Right ventricle myocardium inferior (tissue), 1 donor: ENCODE data around the gene ECEL1. TPM values are rescaled to one million over a fixed set of nuclear protein-coding genes. Genes with fewer than 3 reads are reported as not detected.
A peak's percentile ranks its signal among the peaks of the same experiment; 100 is the strongest.

Experiments used
- ATAC-seq: fragments of 200-7000 bp; cut with Tn5 transposase; one replicate; pipeline ENCODE4 v1.9.1; 2020; ENCODE audit warnings: mild to moderate bottlenecking, moderate library complexity
- DNase-seq: peaks from one replicate; pipeline ENCODE4 v3.0.0; 2021; ENCODE audit errors: missing footprints
- intact Hi-C: fragments of 100-400 bp; cut with DNase I; formaldehyde crosslinking; loops from one replicate; pipeline ENCODE4 v1.11.0; 2022
- total RNA-seq: library from RNA; stranded (reverse); fragmentation: NEBNext Ultra II Directional; extraction: Animal tissue kit (Norgen Biotek cat#: 25700); gene quantifications from one replicate; pipeline ENCODE4 v1.2.1, GENCODE V29; 2021
- donor health status: DM: no; HTN: yes; CAD: no; lungs with severe emphysema.

ECEL1 gene
- total RNA-seq, 1 donor from 2014 or later = not detected

DNA sequence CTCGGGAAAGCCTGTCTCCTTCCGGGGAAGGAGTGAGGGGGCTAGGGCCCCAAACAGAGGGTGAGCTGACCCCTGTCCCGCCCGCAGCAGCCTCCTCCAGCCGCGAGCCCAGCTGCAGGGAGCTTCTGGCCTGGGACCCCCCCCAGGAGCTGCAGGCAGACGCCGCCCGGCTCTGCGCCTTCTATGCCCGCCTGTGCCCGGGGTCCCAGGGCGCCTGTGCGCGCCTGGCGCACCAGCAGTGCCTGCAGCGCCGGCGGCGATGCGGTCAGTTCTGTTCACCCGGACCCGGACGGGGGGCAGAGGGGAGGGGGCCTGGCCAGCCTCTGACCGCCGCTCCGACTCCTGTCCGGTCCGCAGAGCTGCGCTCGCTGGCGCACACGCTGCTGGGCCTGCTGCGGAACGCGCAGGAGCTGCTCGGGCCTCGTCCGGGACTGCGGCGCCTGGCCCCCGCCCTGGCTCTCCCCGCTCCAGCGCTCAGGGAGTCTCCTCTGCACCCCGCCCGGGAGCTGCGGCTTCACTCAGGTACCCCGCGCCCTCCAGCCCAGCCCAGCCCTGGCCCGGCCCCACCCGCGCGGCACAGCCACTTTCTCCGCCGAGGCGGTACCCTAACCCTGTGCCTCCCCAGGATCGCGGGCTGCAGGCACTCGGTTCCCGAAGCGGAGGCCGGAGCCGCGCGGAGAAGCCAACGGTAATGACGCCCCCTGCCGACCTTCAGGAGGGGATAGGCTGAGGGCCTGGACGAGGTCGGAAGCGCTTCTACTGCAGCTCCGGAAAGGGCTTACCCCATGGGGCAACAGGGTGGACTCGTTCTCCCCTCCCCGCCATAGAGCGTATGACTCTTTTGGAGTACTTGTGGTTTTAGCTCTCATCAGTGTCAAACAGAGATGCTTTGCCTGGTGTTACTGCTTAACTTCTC lies 36.3 kb upstream of the ECEL1 start:
- DNase-seq = peak; percentile 57
- intact Hi-C loops = loop anchor here (5.0 kb wide), 2 partner anchors 77 to 617 kb away; no protein-coding TSS in a partner anchor
- peak; percentile 26 for ATAC-seq

DNA sequence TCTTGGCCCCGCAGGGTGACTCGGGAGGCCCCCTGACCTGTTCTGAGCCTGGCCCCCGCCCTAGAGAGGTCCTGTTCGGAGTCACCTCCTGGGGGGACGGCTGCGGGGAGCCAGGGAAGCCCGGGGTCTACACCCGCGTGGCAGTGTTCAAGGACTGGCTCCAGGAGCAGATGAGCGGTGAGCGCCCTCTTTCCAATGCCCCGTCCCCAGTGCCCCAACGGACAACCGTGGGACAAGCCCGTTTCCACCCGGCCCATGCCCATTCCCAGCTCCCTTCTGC lies 35.7 kb upstream of the ECEL1 start:
- no peak for DNase-seq
- intact Hi-C loops = loop anchor here (5.0 kb wide), 2 partner anchors 76 to 616 kb away; no protein-coding TSS in a partner anchor
- ATAC-seq = no peak

DNA sequence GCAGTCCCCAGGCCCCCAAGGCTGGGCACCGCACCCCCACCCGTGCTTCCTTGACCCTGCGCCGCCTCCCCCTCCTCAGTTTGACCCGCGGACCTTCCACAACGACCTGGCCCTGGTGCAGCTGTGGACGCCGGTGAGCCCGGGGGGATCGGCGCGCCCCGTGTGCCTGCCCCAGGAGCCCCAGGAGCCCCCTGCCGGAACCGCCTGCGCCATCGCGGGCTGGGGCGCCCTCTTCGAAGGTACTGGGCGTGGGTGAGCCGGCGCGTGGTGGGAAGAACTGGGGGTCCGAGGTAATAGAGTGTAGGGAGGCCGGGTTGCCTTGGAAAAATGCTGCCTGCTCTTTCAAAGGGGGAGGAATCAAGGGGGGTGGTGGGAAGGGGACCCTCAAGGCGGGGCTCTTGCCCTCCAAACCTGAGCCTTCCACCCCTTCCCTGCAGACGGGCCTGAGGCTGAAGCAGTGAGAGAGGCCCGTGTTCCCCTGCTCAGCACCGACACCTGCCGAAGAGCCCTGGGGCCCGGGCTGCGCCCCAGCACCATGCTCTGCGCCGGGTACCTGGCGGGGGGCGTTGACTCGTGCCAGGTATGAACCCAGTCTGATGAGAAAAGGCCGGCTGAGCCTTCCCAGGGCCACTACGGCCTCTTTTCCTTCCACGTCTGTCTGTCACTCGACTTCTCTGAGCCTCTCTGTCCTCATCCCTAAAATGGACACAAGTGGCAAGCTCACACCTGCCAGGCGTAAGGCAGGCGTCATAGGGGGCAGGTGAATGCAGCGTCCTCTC lies 35.2 kb upstream of the ECEL1 start:
- no peak for ATAC-seq
- DNase-seq = no peak
- intact Hi-C loops = loop anchor here (5.0 kb wide), 2 partner anchors 76 to 616 kb away; no protein-coding TSS in a partner anchor

DNA sequence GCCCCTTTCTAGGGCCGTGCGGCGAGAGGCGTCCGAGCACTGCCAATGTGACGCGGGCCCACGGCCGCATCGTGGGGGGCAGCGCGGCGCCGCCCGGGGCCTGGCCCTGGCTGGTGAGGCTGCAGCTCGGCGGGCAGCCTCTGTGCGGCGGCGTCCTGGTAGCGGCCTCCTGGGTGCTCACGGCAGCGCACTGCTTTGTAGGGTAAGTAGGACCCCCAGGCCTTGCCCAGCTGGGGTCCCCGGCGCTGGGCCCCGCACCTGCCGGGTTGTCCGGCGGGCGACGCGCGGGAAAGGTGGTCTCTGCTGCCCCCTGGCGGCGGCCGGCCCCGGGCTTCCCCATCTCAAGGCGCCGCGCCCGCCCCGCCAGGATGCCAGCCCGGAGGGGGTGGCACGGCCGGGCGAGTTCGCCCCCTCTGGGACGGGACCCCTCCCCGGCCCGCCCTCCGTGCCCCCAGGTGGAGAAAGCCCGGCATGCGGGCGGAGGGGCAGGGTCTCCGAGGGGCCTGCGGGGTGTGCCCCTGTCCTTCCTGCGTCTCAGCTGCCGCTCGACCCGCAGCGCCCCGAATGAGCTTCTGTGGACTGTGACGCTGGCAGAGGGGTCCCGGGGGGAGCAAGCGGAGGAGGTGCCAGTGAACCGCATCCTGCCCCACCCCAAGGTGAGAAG lies 34.5 kb upstream of the ECEL1 start:
- ATAC-seq = peak; percentile 39
- peak; percentile 87 for DNase-seq
- intact Hi-C loops = loop anchor here (5.0 kb wide), 2 partner anchors 75 to 615 kb away; no protein-coding TSS in a partner anchor

DNA sequence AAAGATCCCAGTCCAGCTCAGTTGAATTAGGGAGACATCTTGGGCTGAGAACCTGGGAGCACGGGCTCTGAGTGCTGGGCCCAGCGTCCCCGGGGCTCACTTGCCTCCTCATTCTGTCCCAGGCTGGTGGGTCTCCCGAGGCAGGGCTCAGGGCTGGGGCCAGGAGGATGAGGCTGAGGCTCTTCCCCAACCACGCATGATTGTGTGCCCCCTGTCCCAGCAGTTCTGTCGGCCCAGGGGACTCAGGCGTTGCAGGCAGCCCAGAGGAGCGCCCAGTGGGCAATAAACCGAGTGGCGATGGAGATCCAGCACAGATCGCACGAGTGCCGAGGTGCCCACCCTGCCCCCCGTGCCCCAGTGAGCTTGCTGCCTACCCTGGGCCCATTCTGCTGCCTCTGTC lies 33.5 kb upstream of the ECEL1 start:
- intact Hi-C loops = loop anchor here (5.0 kb wide), 2 partner anchors 74 to 614 kb away; no protein-coding TSS in a partner anchor
- ATAC-seq (no peak), DNase-seq (no peak)

DNA sequence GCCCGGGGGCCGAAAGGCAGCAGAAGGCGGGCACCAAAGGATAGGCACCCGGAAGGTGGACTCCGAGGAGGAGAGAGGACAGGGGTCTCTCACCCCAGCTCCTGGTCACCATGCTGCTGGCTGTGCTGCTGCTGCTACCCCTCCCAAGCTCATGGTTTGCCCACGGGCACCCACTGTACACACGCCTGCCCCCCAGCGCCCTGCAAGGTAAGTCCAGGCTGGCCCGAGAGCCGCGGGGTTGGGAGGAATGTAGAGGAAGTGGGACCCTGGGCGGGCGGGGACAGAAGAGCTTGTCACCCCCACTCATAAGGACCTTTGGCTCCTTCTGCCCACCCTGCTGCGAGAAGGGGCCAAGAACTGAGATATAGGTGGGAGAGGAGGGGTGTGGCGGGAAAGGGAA lies 32.9 kb upstream of the ECEL1 start:
- DNase-seq (no peak), ATAC-seq (no peak)
- intact Hi-C loops = loop anchor here (5.0 kb wide), 2 partner anchors 73 to 613 kb away; no protein-coding TSS in a partner anchor

DNA sequence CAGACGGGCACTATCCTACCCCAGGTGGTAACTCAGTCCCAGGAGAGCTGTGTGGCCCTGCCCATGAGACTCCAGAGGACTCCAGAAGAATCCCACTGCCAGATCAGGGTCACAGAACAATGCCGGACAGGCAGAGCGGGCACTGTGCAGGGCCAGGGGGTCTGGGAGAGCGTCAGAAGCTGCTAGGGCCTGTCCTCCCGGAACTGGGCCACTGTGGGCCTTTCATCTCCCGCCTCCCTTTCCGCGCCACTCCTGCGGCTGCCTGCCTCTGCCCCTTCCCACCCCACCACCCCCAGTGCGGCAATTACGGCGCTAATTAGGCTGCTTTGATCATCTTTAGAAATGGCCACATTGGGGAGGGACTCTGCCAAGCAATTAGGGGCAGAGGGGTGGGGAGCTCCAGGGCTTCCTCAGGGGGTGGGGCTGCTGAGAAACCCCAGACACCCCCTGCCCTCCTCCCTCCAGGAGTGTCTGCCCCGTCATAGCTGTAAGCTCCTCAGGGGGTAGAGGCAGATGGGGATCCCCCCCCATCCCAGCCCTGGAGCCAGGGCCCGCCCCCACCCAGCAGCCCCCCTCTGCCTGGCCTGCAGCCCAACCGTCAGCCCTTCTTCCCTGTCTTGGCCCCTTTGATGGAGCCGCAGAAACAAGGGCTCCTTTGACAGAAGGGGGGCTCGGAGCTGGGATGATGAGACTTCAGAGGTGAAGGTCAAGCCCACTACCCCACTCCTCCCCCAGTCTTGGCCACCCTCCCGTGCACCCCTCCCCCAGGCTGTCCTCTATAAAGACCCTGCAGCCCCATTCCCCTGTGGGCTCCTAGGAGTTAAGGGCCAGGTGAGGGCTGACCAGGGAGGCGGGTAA lies 32.2 kb upstream of the ECEL1 start, which contains the start of gene PRSS56:
Gene PRSS56, plus strand, starts transcription at position 808 of the 858 bp plus-strand sequence. CDS start 211 bp downstream, outside the sequence.
- DNase-seq (no peak), ATAC-seq (no peak)
- intact Hi-C loops = loop anchor here (5.0 kb wide), 2 partner anchors 73 to 613 kb away; no protein-coding TSS in a partner anchor

DNA sequence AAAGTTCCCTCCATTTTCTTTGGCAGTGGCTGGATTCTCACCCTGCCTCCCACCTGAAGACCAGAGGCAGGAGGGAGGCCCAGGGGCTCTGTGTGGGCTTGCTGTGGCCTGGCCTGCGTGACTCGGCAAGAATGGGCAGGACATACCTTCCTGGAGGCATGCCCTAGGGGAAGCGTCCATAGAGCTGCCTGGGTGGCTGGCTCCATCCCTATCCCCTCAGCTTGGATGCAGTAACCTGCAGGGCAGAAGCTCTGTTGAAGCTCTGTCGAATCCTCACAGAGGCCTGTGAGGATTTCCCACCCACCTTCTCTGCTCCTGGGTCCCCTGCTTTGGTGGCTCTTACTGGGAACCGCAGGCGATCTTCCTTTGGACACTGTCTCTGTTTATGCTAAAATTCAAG lies 31.2 kb upstream of the ECEL1 start:
- intact Hi-C loops = no loop called here
- ATAC-seq (no peak), DNase-seq (no peak)

DNA sequence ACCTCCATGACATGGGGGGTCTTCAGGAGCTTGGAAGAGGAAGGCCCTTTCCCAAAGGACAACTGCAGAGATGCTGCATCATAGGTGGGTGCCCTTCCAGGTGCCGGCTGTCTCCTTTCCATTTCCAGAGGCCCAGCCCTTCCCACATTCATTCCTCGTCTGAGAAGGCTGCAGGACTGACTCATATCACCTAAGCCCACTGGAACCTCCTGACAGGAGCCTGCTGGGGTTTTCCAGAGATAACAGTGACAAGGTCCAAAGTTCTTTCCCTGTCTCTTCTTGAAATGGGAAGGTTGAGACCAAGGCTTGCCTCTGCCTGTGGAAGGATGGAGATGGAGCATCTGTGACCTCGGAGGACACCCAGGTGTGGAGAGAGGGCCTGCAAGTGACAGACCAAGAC lies 28.9 kb upstream of the ECEL1 start:
- DNase-seq (no peak), ATAC-seq (no peak)
- intact Hi-C loops = no loop called here

DNA sequence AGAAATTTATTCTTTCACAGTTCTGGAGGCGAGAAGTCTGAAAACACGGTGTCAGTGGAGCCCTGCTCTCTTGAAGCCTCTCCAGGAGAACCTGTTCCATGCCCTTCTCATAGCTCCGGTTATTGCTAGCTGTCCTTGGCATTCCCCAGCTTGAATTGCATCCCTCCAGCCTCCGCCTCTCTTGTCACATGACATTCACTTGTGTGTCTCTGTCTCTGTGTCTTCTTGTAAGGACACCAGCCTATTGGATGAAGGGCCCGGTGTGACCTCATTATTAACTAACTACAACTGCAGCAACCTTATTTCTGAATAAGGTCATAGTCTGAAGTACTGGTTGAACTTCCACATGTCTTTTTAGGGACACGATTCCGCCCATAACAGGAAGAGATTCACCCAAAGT lies 28.0 kb upstream of the ECEL1 start:
- no peak for DNase-seq
- intact Hi-C loops = no loop called here

DNA sequence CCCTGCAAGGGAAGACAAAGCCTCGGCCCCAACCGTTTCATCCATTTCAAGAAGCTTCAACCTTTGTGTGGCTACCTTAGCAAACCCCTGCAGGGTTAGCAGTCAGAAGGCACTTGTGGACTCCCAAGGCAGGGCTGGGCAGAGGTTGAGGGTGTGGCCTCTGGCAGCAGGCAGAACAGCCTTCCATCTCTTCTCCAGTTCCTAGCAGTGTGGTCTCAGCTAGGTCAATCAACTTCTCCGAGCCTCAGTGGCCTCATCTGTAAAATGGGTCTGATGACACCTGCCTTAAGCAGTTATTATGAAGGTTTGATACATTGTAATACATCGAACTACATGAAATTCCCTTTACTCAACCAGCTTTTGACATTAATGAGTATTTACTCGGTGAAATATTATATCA lies 25.7 kb upstream of the ECEL1 start:
- DNase-seq (no peak), ATAC-seq (no peak)
- intact Hi-C loops = no loop called here

More for the DNA sequence above, 28.0 kb upstream of the ECEL1 start:
- no peak for ATAC-seq

DNA sequence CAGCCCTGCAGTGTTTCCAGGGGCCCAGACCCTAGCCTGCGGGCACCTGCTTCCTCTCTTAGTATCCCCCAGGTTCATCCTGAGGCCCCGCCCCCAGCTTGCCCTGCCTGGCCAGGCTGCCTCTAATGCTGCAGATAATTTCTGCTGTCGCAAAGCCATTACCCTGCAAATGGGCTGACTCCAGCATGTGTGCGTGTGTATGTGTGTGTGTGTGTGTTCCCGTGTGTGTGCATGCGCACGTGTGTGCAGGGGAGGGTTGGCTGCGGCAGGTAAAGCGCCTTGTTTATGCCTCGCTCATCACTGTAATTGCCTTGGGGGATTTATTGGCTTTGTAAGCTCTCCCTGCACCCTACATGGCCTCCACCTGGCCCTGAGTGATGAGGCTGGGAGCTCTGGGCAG lies 25.0 kb upstream of the ECEL1 start:
- DNase-seq (no peak), ATAC-seq (no peak)
- intact Hi-C loops = no loop called here

DNA sequence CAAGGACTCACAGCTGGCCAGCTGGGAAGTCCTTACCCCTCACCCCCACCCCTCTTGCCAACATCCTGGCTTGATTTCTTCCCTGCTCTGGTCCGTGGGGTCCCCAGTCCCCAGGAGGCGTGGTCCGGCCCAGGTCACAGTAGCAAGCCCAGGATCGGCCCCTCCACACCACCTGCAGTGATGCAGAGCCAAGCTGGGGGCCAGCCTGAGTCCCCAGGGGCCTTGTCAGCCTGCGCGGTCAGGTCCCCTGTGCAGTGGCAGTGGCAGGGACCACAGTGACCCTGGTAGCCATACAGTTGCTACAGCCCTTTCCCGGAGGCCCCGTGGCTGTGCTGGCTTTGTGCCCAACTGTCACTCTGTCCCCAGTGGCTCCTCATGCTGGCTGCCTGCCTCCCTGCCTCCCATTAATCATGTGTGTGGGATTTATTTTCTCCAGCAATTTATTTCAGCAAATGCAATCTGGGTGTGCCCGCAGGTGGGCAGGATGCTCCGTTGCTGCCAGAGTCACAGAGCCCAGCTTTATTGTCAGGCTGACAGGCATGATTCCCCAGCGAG lies 23.8 kb upstream of the ECEL1 start:
- DNase-seq (no peak), ATAC-seq (peak; percentile 53)
- intact Hi-C loops = no loop called here

DNA sequence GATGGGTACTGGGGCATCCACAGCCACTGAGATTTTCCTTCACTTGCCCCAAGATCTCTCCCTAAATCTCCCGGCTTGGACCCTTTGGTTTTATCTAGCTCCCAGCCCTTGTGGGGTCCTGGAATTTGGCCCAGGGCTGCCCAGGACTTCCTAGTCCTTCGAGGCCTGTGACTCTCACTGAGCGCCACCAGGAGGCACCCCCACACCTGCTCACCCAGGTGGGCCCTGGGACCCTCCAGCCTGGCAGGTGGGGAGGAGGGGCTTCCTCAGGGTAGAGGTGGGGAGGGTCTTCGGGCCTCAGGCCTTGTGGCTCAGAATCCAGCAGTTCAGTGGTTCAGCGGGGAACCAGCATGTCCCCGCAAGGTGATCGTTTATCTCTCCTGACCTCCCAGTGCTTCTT lies 20.6 kb upstream of the ECEL1 start:
- ATAC-seq = no peak
- DNase-seq = no peak
- intact Hi-C loops = no loop called here

DNA sequence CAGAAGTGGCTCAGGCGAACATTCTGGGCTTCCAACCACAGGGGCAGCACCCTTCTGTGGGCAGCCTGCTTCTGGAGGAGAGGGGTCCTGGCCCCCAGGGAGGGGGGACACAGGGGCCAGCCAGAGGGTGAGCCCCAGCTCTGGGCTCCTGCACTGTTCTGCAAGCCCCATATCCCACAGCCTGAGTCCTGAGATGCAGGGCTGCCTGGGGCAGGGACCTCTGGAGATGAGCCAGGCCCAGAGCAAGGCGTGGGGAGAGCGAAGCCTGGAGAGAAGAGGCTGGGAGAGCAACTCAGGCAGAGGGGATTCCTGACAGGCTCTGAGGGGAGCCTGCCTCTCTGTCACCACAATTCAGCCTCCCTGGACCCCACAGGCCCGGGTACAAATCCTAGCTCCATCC lies 19.1 kb upstream of the ECEL1 start:
- intact Hi-C loops = no loop called here
- ATAC-seq (no peak), DNase-seq (no peak)

DNA sequence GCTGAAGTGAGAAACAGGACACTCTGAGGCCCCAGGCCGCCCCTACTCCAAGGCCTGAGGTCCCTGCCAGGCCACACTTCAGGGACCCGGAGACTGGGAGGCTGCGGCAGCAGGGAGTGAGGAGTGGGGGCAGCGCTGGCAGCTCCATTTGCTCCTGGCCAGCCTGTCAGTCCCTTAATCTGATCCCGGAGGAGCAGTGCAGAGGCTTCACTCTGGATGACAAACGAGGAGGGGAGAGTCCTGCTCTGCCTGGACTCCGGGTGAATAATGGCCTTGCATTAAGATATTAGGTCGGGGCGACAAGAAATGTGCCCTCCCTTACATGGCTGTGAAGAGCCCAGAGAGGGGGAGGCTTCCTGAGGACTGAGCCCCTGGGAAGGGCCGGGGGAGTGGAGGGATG lies 18.2 kb upstream of the ECEL1 start:
- ATAC-seq (no peak), DNase-seq (no peak)
- intact Hi-C loops = no loop called here

DNA sequence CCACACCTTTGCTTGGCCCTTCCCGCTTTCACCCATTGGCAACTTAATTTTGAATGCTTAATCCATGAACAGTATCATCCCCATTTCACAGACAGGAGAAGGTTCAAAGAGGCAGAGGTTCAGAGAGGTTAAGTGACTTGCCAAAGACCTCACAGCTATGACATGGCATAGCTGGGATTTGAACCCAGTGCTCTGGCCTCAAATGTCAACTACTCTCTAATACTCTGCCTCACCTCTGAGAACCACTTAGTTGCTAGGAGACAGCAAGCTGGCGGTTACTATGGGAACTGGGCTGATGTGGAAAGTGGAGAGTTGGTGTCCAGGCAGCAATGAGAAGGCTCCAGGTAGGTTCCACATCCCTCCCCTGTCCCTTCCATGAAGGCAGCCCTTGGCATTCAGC lies 16.8 kb upstream of the ECEL1 start:
- DNase-seq (no peak), ATAC-seq (no peak)
- intact Hi-C loops = no loop called here

DNA sequence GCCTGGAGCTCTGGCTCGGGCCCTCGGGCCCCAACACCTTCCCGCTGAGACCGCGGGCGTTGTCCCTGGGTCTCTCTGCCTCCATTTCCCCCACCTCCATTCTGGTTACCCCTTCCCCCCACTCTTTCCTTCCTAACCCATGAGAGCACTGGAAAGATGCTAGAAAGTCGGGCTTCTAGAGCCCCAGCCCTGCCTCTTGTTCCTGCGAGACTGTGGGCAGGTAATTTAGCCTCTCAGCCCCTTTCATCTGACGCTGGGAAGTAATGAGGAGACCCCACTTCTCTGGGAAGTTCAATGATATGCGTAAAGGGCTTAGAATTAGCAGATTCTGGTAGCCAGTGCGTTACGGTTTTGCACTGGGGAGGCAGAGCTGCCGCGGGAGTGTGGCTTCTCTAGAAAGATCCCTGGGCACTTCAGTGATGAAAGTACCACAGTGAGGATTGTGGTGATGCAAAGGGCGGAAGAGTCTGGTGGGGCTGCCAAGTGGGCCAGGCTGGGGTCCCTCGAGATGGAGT lies 16.2 kb upstream of the ECEL1 start:
- no peak for ATAC-seq
- intact Hi-C loops = no loop called here
- no peak for DNase-seq
